H1 (cell line): Measurements from ENCODE around the gene FAS.
"Not testable (repeated sequence)": the region's sequence is repeated elsewhere in the genome, so short reads cannot be mapped to it uniquely, and the experiment has no call there.

Source experiments
- CBX5 ChIP-seq: fragments of 300-800, 300-1000 bp; sonication (generic); IDR thresholded peaks from 2 replicates; pipeline ENCODE4 v1.7.1; 2016; ENCODE audit warnings: antibody characterized with exemption, low read length, low read depth
- EZH2 ChIP-seq: fragments of 200-600 bp; sonication (generic); IDR thresholded peaks from 2 replicates; pipeline ENCODE4 v1.7.1; 2012; ENCODE audit warnings: low read depth, mild to moderate bottlenecking, moderate library complexity, low read length, inconsistent platforms; ENCODE audit not compliant: severe bottlenecking
- POLR2A ChIP-seq, 2 experiments: IDR thresholded peaks; 1 replicate in 1 of 2; 2 replicates in 1 of 2; pipeline ENCODE4 v1.6.1; 2011; ENCODE audit warnings: low read depth in 2 of 2, low read length in 2 of 2, mild to moderate bottlenecking in 2 of 2; ENCODE audit errors: control extremely low read depth in 1 of 2
- TF ChIP-seq, protein P1 (sequence below), 3 experiments: IDR thresholded peaks; 1 replicate in 2 of 3; 2 replicates in 1 of 3; pipeline versions ENCODE4 v1.5.1 to v1.6.1; 2011; ENCODE audit warnings: low read length in 3 of 3, mild to moderate bottlenecking in 3 of 3, inconsistent platforms in 2 of 3, low read depth in 1 of 3, moderate library complexity in 1 of 3; ENCODE audit not compliant: insufficient read depth in 1 of 3; ENCODE audit errors: control extremely low read depth in 1 of 3

DNA sequence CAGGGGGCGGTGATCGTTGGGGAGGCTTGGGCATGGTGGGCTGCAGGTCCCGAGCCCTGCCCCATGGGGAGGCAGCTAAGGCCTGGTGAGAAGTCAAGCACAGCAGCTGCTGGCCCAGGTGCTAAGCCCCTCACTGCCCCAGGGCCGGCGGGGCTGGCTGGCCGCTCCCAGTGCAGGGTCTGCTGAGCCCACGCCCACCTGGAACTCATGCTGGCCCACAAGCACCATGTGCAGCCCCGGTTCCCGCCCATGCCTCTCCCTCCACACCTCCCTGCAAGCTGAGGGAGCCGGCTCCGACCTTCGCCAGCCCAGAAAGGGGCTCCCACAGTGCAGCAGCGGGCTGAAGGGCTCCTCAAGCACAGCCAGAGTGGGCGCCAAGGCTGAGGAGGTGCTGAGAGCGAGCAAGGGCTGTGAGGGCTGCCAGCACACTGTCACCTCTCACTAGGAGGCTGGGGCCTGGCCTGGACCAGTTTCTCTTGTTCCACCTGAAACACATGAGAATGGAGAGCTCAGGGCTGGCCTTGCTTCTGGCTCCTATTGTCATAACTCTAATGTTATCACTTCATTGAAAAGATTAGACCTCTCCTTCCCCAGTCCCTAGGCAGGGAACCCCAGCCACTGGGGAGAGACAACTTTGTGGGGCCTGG is 28.2 kb downstream of the FAS start:
- TF ChIP-seq POLR2A (IDR thresholded peaks at IDR 0.05; ENCODE audit: control extremely low read depth in 1 of 2, low read depth in 2 of 2, low read length in 2 of 2); EZH2; CBX5: not testable (repeated sequence)
- TF ChIP-seq, protein P1, sequence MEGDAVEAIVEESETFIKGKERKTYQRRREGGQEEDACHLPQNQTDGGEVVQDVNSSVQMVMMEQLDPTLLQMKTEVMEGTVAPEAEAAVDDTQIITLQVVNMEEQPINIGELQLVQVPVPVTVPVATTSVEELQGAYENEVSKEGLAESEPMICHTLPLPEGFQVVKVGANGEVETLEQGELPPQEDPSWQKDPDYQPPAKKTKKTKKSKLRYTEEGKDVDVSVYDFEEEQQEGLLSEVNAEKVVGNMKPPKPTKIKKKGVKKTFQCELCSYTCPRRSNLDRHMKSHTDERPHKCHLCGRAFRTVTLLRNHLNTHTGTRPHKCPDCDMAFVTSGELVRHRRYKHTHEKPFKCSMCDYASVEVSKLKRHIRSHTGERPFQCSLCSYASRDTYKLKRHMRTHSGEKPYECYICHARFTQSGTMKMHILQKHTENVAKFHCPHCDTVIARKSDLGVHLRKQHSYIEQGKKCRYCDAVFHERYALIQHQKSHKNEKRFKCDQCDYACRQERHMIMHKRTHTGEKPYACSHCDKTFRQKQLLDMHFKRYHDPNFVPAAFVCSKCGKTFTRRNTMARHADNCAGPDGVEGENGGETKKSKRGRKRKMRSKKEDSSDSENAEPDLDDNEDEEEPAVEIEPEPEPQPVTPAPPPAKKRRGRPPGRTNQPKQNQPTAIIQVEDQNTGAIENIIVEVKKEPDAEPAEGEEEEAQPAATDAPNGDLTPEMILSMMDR (IDR thresholded peaks at IDR 0.05; ENCODE audit: control extremely low read depth in 1 of 3, insufficient read depth in 1 of 3, low read depth in 1 of 3, low read length in 3 of 3), result not testable (repeated sequence)
